DND-41 (cell line): ENCODE results near the gene PSD2.

Experiments
- ATAC-seq: fragments of 200-7000 bp; cut with Tn5 transposase; 3 replicates; pipeline ENCODE4 v1.9.1; 2021; ENCODE audit warnings: low read depth; ENCODE audit not compliant: insufficient read depth
- DNase-seq: peaks from one replicate; pipeline ENCODE4 v3.0.0-alpha.2; 2020
- H2AFZ ChIP-seq: 2 replicates; pipeline ENCODE4 v1.6.0; 2012; ENCODE audit warnings: low read depth, low read length
- H3K27ac ChIP-seq: 2 replicates; pipeline ENCODE4 v1.5.1; 2012; ENCODE audit warnings: low read length, inconsistent platforms
- H3K27me3 ChIP-seq: fragments of 200-600 bp; sonication (generic); 2 replicates; pipeline ENCODE4 v1.6.0; 2012; ENCODE audit warnings: low read length, mild to moderate bottlenecking, inconsistent platforms; ENCODE audit not compliant: insufficient read depth, poor library complexity
- H3K36me3 ChIP-seq: 2 replicates; pipeline ENCODE4 v1.5.1; 2012; ENCODE audit warnings: low read length, inconsistent platforms; ENCODE audit not compliant: insufficient read depth
- H3K4me1 ChIP-seq: 2 replicates; pipeline ENCODE4 v1.5.1; 2012; ENCODE audit warnings: mild to moderate bottlenecking, low read length; ENCODE audit not compliant: insufficient read depth
- H3K4me2 ChIP-seq: 2 replicates; pipeline ENCODE4 v1.6.0; 2012; ENCODE audit warnings: mild to moderate bottlenecking, moderate library complexity, low read length, inconsistent platforms; ENCODE audit not compliant: insufficient read depth
- H3K4me3 ChIP-seq, 2 experiments: fragments of 200-600 bp in 1 of 2; shearing (Covaris generic) in 1 of 2; 2 replicates each; pipeline ENCODE4 v1.5.1; 2012 to 2016; ENCODE audit warnings: inconsistent platforms in 2 of 2, low read length in 2 of 2, mild to moderate bottlenecking in 2 of 2, low read depth in 1 of 2, moderate library complexity in 1 of 2
- H3K79me2 ChIP-seq: 2 replicates; pipeline ENCODE4 v1.6.0; 2012; ENCODE audit warnings: low read length, inconsistent platforms; ENCODE audit not compliant: insufficient read depth
- H3K9ac ChIP-seq: 2 replicates; pipeline ENCODE4 v1.6.0; 2012; ENCODE audit warnings: low read depth, mild to moderate bottlenecking, inconsistent platforms, low read length, moderate library complexity
- H3K9me3 ChIP-seq: 2 replicates; pipeline ENCODE4 v1.5.1; 2012; ENCODE audit warnings: low read length, moderate library complexity, mild to moderate bottlenecking, inconsistent platforms; ENCODE audit not compliant: insufficient read depth, severe bottlenecking
- H4K20me1 ChIP-seq: 2 replicates; pipeline ENCODE4 v1.6.0; 2012; ENCODE audit warnings: low read length; ENCODE audit not compliant: insufficient read depth
- CTCF ChIP-seq: IDR thresholded peaks from 2 replicates; pipeline ENCODE4 v1.5.1; 2012; ENCODE audit warnings: borderline replicate concordance, low read length, moderate library complexity, mild to moderate bottlenecking; ENCODE audit not compliant: poor library complexity, severe bottlenecking; ENCODE audit errors: extremely low read depth
- EZH2 ChIP-seq: IDR thresholded peaks from 3 replicates; pipeline ENCODE4 v1.6.1; 2012; ENCODE audit warnings: borderline replicate concordance, low read depth, mild to moderate bottlenecking, moderate library complexity, low read length, inconsistent platforms; ENCODE audit not compliant: severe bottlenecking

The PSD2 gene

DNA sequence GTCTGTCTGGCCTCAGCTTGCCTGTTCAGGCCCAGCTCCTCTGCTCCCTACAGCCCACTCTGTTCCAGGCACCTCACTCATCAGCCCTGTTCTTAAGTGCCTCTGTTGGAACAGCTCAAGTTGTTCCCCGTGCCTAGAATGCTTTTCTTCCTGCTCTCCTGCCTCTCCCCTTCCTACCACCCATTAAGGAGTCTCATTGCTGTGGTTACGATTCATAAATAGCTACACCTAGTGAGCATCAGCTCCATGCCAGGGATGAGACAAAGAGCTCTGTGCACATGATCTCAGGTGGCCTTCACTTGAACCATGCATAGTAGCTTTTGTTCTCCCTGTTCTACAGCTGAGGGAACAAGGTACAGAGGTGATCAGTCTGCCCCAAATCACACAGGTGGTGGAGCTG, 54.3 kb downstream of the PSD2 start:
- TF ChIP-seq CTCF = no peak
- no peak for TF ChIP-seq EZH2
- no peak; the same call in 2 of the 3 replicates for ATAC-seq
- Histone ChIP-seq H3K9ac (no peak overlapping the region), H3K27me3 (peaks cover 9% of the 10 kb centered on the region), H3K9me3 (no peaks in the 10 kb centered on the region), H3K27ac (no peak overlapping the region), H2AFZ (no peak overlapping the region), H3K79me2 (no peaks in the 10 kb centered on the region), H4K20me1 (no peaks in the 10 kb centered on the region), H3K4me3 (no peak overlapping the region), H3K4me2 (no peak overlapping the region), H3K4me1 (no peaks in the 10 kb centered on the region), H3K36me3 (no peaks in the 10 kb centered on the region)
- DNase-seq = no peak

- no peak overlapping the region for H3K4me3 ChIP-seq
- no peaks in the 10 kb centered on the region for H3K4me1 ChIP-seq
- DNase-seq (no peak), ATAC-seq (no peak)
- no peak overlapping the region for H2AFZ ChIP-seq
- H3K36me3 ChIP-seq = no peaks in the 10 kb centered on the region
- peaks cover 15% of the 10 kb centered on the region for H3K27me3 ChIP-seq
- TF ChIP-seq EZH2 = no peak
- TF ChIP-seq CTCF = no peak
- no peak overlapping the region for H3K27ac ChIP-seq
- no peak overlapping the region for H3K4me2 ChIP-seq
- no peaks in the 10 kb centered on the region for H3K79me2 ChIP-seq
- H3K9ac ChIP-seq = no peak overlapping the region
- H4K20me1 ChIP-seq = no peaks in the 10 kb centered on the region
- H3K9me3 ChIP-seq = no peaks in the 10 kb centered on the region
Measured at GRCh38 chr5:139850423-139851016, 54.9 kb downstream of the PSD2 start.

GRCh38 chr5:139851558-139851957, 56.0 kb downstream of the PSD2 start:
- Histone ChIP-seq H3K4me2 (no peak overlapping the region), H3K4me3 (no peak overlapping the region), H3K79me2 (no peaks in the 10 kb centered on the region), H3K36me3 (no peaks in the 10 kb centered on the region), H4K20me1 (no peaks in the 10 kb centered on the region), H3K27ac (no peak overlapping the region), H3K4me1 (no peaks in the 10 kb centered on the region), H3K9ac (no peak overlapping the region), H3K9me3 (no peaks in the 10 kb centered on the region), H2AFZ (no peak overlapping the region), H3K27me3 (peaks cover 11% of the 10 kb centered on the region)
- no peak for ATAC-seq
- no peak for TF ChIP-seq EZH2
- TF ChIP-seq CTCF = no peak
- no peak for DNase-seq
